Dendritic cell treated with granulocyte-macrophage colony-stimulating factor and Interleukin-4, amounts not matched to agents 40 ng/mL and 50 ng/mL, for 4 days (primary cell): ENCODE measurements around the gene ZNF222.
A peak's percentile ranks its signal among the peaks of the same experiment; 100 is the strongest.

Source experiments
- H3K27ac Mint-ChIP-seq: one replicate; pipeline ENCODE4 v1.8.0; 2022; ENCODE audit warnings: mild to moderate bottlenecking, mixed read lengths
- H3K27me3 Mint-ChIP-seq: one replicate; pipeline ENCODE4 v1.8.0; 2022; ENCODE audit warnings: mild to moderate bottlenecking, mixed read lengths
- H3K36me3 Mint-ChIP-seq: one replicate; pipeline ENCODE4 v1.8.0; 2022; ENCODE audit warnings: low read depth, mixed read lengths
- H3K4me1 Mint-ChIP-seq: one replicate; pipeline ENCODE4 v1.8.0; 2022; ENCODE audit warnings: low read depth, mixed read lengths
- H3K4me3 Mint-ChIP-seq: one replicate; pipeline ENCODE4 v1.8.0; 2022; ENCODE audit warnings: mild to moderate bottlenecking, moderate library complexity, mixed read lengths
- H3K9me3 Mint-ChIP-seq: one replicate; pipeline ENCODE4 v1.8.0; 2022; ENCODE audit warnings: mixed read lengths
- intact Hi-C: fragments of 100-400 bp; cut with micrococcal nuclease; formaldehyde crosslinking; loops from one replicate; pipeline ENCODE4 v1.15.0; 2022

ZNF222 gene

DNA sequence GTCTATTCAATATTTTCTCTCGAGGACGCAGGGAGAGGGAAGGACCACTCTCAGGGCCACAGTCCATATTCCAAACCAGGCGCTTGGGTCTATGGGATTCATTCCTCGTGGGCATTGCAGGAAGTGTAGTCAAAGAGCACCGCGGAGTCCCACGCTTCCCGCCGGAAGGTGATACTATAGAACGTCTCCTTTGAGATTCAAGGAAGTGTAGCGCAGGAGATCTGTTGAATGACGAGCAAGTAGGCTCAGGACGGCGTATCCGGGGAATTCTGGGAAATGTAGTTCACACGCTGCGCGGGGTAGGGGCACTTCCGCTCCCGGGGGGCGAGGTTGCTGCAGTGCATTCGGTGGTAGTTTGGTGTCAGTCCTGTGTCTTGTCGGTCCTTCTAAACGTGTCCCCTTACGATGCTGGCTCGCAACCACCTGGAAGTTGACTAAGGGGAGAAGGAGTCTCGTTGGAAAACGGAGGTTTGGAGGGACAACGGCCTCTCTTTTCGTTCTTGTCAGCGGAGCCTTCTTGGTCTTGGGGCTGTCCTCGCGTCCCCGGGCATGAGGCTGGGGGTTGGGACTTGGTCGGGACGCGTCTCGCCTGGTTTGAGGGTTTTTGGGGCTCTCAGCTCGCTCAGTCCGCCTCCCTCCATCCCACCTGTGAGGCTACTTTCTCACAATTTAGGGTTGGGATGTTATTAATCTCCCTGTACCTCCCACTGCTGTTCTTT, 46.8 kb downstream of the ZNF222 start, which contains the start of gene ZNF284:
ZNF284 (plus strand) TSS at position 336 of the 719 bp plus-strand sequence. CDS start 4,231 bp downstream, outside the sequence.
- Mint-ChIP-seq H3K4me3 (peak within 1 kb of the TSS; percentile 90), H3K9me3 (peaks cover 59% of the 10 kb centered on the region), H3K4me1 (peaks cover 21% of the 10 kb centered on the region), H3K27ac (peak within 1 kb of the TSS; percentile 84), H3K36me3 (peaks cover 36% of the 10 kb centered on the region), H3K27me3 (peaks cover 6% of the 10 kb centered on the region)
- intact Hi-C loops, result loop anchor here (1.0 to 2.0 kb wide), 4 partner anchors 20 to 47 kb away; partner anchors contain the start of genes ZNF222, ZNF223, ZNF224 and ZNF225

DNA sequence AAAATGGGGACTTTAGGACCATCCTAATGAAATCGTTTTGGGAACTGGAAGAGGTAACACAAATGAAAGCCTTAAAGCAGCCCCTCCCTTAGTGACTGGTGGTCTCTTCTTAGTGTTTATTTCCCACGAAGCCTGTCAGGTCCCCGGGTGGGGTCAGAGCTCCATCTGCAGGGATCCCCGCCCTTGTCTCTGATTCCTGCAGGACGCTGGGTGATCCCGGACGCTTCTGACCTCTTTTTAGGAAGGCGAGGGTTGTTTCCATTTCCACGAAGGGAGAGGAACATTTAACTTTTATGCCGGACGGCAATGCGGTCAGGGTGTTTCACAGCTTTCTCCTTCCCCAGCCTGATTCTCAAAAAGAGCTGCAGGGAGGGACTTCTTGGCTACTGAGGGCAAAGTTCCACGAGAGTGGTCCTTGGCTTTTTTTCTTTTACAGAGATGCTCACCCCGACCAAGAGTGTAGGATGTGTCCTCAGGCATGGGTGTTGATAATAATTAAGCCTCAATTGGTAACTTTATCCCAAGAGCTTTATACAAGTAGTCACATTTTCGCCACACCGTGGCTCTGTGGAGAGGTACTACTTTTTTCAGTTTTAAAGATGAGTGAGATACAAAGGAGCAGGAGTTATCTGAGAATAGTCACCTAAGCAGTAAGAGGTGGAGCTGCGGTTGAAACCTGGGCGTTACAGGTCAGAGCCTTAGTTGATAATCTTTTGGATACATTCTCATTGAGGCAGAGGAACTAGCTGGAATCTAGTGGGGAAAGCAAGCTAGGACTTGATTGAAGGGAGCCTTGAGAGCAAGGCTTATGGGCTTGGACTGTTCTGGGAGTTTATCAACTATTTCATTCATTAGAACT, 47.6 kb downstream of the ZNF222 start:
- Mint-ChIP-seq H3K27ac (peak overlapping the region; percentile 84), H3K36me3 (peaks cover 36% of the 10 kb centered on the region), H3K4me3 (peak overlapping the region; percentile 90)

DNA sequence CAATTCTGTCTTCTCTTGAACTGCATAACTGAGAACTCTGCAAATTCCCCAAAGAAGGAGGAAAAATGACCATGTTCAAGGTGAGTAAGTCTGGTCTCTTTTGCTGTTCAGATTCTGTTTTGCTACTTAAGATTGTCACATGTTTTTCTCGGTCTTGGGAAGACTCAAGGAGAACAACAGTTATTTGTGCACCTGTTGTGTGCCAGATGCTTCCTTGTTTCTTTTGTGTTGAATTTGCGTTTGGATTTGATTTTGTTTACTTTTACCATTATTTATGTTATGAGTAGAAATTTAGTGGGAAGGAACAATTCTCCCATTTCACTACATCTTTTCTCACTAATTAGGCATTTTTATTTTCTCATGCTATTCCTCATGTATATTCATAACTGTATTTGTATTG, 51.1 kb downstream of the ZNF222 start:
- intact Hi-C loops, result no loop called here
- Mint-ChIP-seq H3K4me3 (no peak overlapping the region), H3K27me3 (peaks cover 3% of the 10 kb centered on the region), H3K36me3 (peaks cover 60% of the 10 kb centered on the region), H3K9me3 (peaks cover 25% of the 10 kb centered on the region), H3K4me1 (peaks cover 17% of the 10 kb centered on the region), H3K27ac (no peak overlapping the region)

More for the DNA sequence above, 47.6 kb downstream of the ZNF222 start:
- Mint-ChIP-seq H3K9me3 (peaks cover 51% of the 10 kb centered on the region), H3K4me1 (peaks cover 21% of the 10 kb centered on the region), H3K27me3 (peaks cover 6% of the 10 kb centered on the region)
- intact Hi-C loops, result loop anchor here (1.0 to 2.0 kb wide), 4 partner anchors 20 to 47 kb away; partner anchors contain the start of genes ZNF222, ZNF223, ZNF224 and ZNF225
